A549 (cell line): ENCODE results near the gene CSMD2. TPM values are rescaled to one million over a fixed set of nuclear protein-coding genes. Genes with fewer than 3 reads are reported as not detected.

Source experiments
- ATAC-seq, 2 experiments: fragments of 200-7000 bp in 1 of 2; fragments of >200 bp in 1 of 2; cut with Nextera tagmentation in 1 of 2; cut with Tn5 transposase in 1 of 2; 3 replicates each; pipeline versions ENCODE4 v1.8.0 to v1.9.1; 2018 to 2020; ENCODE audit warnings: mild to moderate bottlenecking in 1 of 2, moderate library complexity in 1 of 2
- CTCF ChIA-PET: fragments of 300-600 bp; sonication (Branson Sonifier 250); formaldehyde crosslinking; extraction: SDS; loops from one replicate; lab custom pipeline; 2021; ENCODE audit warnings: antibody characterized with exemption, inconsistent platforms; lab: Yijun Ruan, JAX
- POLR2A ChIA-PET: fragments of 350-600 bp; formaldehyde crosslinking; extraction: SDS; loops from one replicate; lab custom pipeline; 2021; ENCODE audit warnings: antibody characterized with exemption, inconsistent platforms; lab: Yijun Ruan, JAX
- DNase-seq, 2 experiments: peaks; one replicate each; pipeline versions ENCODE4 v3.0.0 to v3.0.0-alpha.2; 2011 to 2016; ENCODE audit warnings: low read depth in 1 of 2, low spot score in 1 of 2
- FAIRE-seq: peaks from 2 replicates; lab custom pipeline; 2011; peaks lifted over from hg19 to GRCh38; lab: Jason Lieb, UNC
- H3K27ac ChIP-seq, 2 experiments: fragments of >200 bp; sonication (Bioruptor Twin); formaldehyde crosslinking; 3 replicates each; pipeline ENCODE4 v1.5.1; 2016 to 2017
- H3K4me1 ChIP-seq: fragments of >200 bp; sonication (Bioruptor Twin); formaldehyde crosslinking; 3 replicates; pipeline ENCODE4 v1.6.1; 2016
- H3K4me2 ChIP-seq: fragments of >200 bp; sonication (Bioruptor Twin); formaldehyde crosslinking; 3 replicates; pipeline ENCODE4 v1.6.1; 2016
- H3K4me3 ChIP-seq: fragments of >200 bp; sonication (Bioruptor Twin); formaldehyde crosslinking; 3 replicates; pipeline ENCODE4 v1.5.1; 2016
- H3K9me3 ChIP-seq: fragments of >200 bp; sonication (Bioruptor Twin); formaldehyde crosslinking; 3 replicates; pipeline ENCODE4 v1.6.1; 2016
- CHD4 ChIP-seq: fragments of 200-600 bp; sonication (generic); IDR thresholded peaks from 2 replicates; pipeline ENCODE4 v1.6.1; 2016; ENCODE audit warnings: antibody characterized with exemption, mild to moderate bottlenecking, borderline replicate concordance
- EHF ChIP-seq: fragments of 250-450 bp; sonication (Bioruptor Pico); IDR thresholded peaks from 2 replicates; pipeline ENCODE4 v1.5.0; 2020; ENCODE audit warnings: mild to moderate bottlenecking
- FOXS1 ChIP-seq: fragments of 250-450 bp; sonication (Bioruptor Pico); IDR thresholded peaks from 2 replicates; pipeline ENCODE4 v1.5.0; 2020; ENCODE audit warnings: mild to moderate bottlenecking, moderate library complexity
- HEYL ChIP-seq: fragments of 250-450 bp; sonication (Bioruptor Pico); IDR thresholded peaks from 2 replicates; pipeline ENCODE4 v1.8.0; 2021; ENCODE audit warnings: mild to moderate bottlenecking, moderate library complexity
- HOXB13 ChIP-seq: fragments of 250-450 bp; sonication (Bioruptor Pico); IDR thresholded peaks from 2 replicates; pipeline ENCODE4 v1.5.0; 2020; ENCODE audit warnings: low read depth, mild to moderate bottlenecking, moderate library complexity
- JUN ChIP-seq, 2 experiments: fragments of >200 bp; sonication (Bioruptor Twin); formaldehyde crosslinking; IDR thresholded peaks; 2 replicates in 1 of 2; 3 replicates in 1 of 2; pipeline ENCODE4 v1.6.1; 2016 to 2017
- MAX ChIP-seq: IDR thresholded peaks from 2 replicates; pipeline ENCODE4 v1.6.1; 2012
- MAZ ChIP-seq: fragments of 150-350 bp; IDR thresholded peaks from 2 replicates; pipeline ENCODE4 v1.6.1; 2014; ENCODE audit warnings: antibody characterized with exemption, low read depth, low read length, borderline replicate concordance
- NFE2L2 ChIP-seq: fragments of 150-350 bp; conservative IDR thresholded peaks from 2 replicates; pipeline ENCODE4 v1.6.1; 2014; ENCODE audit warnings: low read length
- NPAS2 ChIP-seq: fragments of 250-450 bp; sonication (Bioruptor Pico); IDR thresholded peaks from 2 replicates; pipeline ENCODE4 v1.8.0; 2022; ENCODE audit warnings: mild to moderate bottlenecking, moderate library complexity, borderline replicate concordance
- PHF8 ChIP-seq: fragments of 200-600 bp; sonication (generic); IDR thresholded peaks from 2 replicates; pipeline ENCODE4 v1.6.1; 2016; ENCODE audit warnings: low read depth, mild to moderate bottlenecking, antibody characterized with exemption, moderate library complexity, borderline replicate concordance
- RARB ChIP-seq: fragments of 250-450 bp; sonication (Bioruptor Pico); IDR thresholded peaks from 2 replicates; pipeline ENCODE4 v1.8.0; 2021; ENCODE audit warnings: mild to moderate bottlenecking, moderate library complexity
- REST ChIP-seq: fragments of 200-600 bp; sonication (generic); IDR thresholded peaks from 2 replicates; pipeline ENCODE4 v1.6.1; 2016; ENCODE audit warnings: antibody characterized with exemption, mild to moderate bottlenecking, moderate library complexity
- TFCP2L1 ChIP-seq: fragments of 250-450 bp; sonication (Bioruptor Pico); IDR thresholded peaks from 2 replicates; pipeline ENCODE4 v1.5.0; 2021; ENCODE audit warnings: mild to moderate bottlenecking
- TP53 ChIP-seq: fragments of 250-450 bp; sonication (Bioruptor Pico); IDR thresholded peaks from 2 replicates; pipeline ENCODE4 v1.5.0; 2021; ENCODE audit warnings: mild to moderate bottlenecking, moderate library complexity
- ZNF302 ChIP-seq: fragments of 250-450 bp; sonication (Bioruptor Pico); IDR thresholded peaks from 2 replicates; pipeline ENCODE4 v1.9.0; 2021; ENCODE audit warnings: inconsistent platforms, mild to moderate bottlenecking, moderate library complexity
- WGBS: methylation state at CpG from one replicate; pipeline ENCODE4 v1.1.6; 2017; ENCODE audit errors: missing lambda C conversion rate; 5-methylcytosine and 5-hydroxymethylcytosine counted together
- polyA plus RNA-seq, 4 experiments: library from polyadenylated mRNA; depleted of rRNA in 3 of 4; stranded (reverse); fragments of >200 nt; fragmentation: RNase III in 1 of 4; extraction: RNeasy Plus Mini Kit Qiagen cat#74134 plus additional on column Dnase treatment in 1 of 4; gene quantifications; 2 replicates in 3 of 4; 3 replicates in 1 of 4; pipeline ENCODE4 v1.2.3, GENCODE V29; 2011 to 2017
- TF ChIP-seq, protein P1 (sequence below): fragments of 250-450 bp; sonication (Bioruptor Pico); IDR thresholded peaks from 2 replicates; pipeline ENCODE4 v1.5.0; 2021; ENCODE audit warnings: mild to moderate bottlenecking, moderate library complexity, borderline replicate concordance
- TF ChIP-seq, protein P2 (sequence below): fragments of 450-650 bp; IDR thresholded peaks from 2 replicates; pipeline ENCODE4 v1.6.1; 2014; ENCODE audit warnings: antibody characterized with exemption
- TF ChIP-seq, protein P3 (sequence below): fragments of >200 bp; sonication (Bioruptor Twin); formaldehyde crosslinking; IDR thresholded peaks from 3 replicates; pipeline ENCODE4 v1.5.1; 2016

CSMD2 gene
- polyA plus RNA-seq, 2 of the 4 experiments (the other 2 are of a cell fraction) = not detected

GRCh38 chr1:33949570-33949969 is 215.5 kb downstream of the CSMD2 start:
- 0% methylated on average over 2 of the region's 2 CpGs for WGBS
- no peaks in the 10 kb centered on the region for H3K9me3 ChIP-seq
- TF ChIP-seq HEYL (CRISPR knock-in tag) (no peak), NPAS2 (no peak), MAZ (no peak), NFE2L2 (no peak), MAX (no peak), JUN (IDR thresholded peaks at IDR 0.05) (no peak), EHF (CRISPR knock-in tag) (no peak), PHF8 (no peak), CHD4 (no peak)
- TF ChIP-seq, protein P1, sequence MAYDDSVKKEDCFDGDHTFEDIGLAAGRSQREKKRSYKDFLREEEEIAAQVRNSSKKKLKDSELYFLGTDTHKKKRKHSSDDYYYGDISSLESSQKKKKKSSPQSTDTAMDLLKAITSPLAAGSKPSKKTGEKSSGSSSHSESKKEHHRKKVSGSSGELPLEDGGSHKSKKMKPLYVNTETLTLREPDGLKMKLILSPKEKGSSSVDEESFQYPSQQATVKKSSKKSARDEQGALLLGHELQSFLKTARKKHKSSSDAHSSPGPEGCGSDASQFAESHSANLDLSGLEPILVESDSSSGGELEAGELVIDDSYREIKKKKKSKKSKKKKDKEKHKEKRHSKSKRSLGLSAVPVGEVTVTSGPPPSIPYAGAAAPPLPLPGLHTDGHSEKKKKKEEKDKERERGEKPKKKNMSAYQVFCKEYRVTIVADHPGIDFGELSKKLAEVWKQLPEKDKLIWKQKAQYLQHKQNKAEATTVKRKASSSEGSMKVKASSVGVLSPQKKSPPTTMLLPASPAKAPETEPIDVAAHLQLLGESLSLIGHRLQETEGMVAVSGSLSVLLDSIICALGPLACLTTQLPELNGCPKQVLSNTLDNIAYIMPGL = no peak
- TF ChIP-seq, all 56 proteins: peak for 0
- ATAC-seq = no peak
- ChIA-PET POLR2A (no interaction called here), CTCF (no interaction called here)
- H3K4me2 ChIP-seq = no peak overlapping the region
- H3K4me3 ChIP-seq = no peak overlapping the region
- FAIRE-seq = no peak
- no peaks in the 10 kb centered on the region for H3K4me1 ChIP-seq
- no peak for DNase-seq
- H3K27ac ChIP-seq = no peak overlapping the region

- ChIA-PET POLR2A (no interaction called here), CTCF (interaction anchor here (0.6 kb wide), 1 partner anchor 200 kb away, joined by 4 read pairs; no protein-coding TSS in a partner anchor)
- no peak for FAIRE-seq
Observed at GRCh38 chr1:33948291-33948690, 216.7 kb downstream of the CSMD2 start.

More at GRCh38 chr1:33948291-33948690, 216.7 kb downstream of the CSMD2 start:
- H3K4me3 ChIP-seq = no peak overlapping the region
- H3K9me3 ChIP-seq = no peaks in the 10 kb centered on the region
- 10% methylated on average over 3 of the region's 3 CpGs for WGBS
- no peak overlapping the region for H3K27ac ChIP-seq
- no peak overlapping the region for H3K4me2 ChIP-seq
- no peaks in the 10 kb centered on the region for H3K4me1 ChIP-seq
- TF ChIP-seq, protein P2, sequence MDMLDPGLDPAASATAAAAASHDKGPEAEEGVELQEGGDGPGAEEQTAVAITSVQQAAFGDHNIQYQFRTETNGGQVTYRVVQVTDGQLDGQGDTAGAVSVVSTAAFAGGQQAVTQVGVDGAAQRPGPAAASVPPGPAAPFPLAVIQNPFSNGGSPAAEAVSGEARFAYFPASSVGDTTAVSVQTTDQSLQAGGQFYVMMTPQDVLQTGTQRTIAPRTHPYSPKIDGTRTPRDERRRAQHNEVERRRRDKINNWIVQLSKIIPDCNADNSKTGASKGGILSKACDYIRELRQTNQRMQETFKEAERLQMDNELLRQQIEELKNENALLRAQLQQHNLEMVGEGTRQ = no peak
- TF ChIP-seq, protein P1 = no peak
- TF ChIP-seq ZNF302 (CRISPR knock-in tag) (no peak), FOXS1 (CRISPR knock-in tag) (no peak), RARB (CRISPR knock-in tag) (no peak), CHD4 (no peak), NFE2L2 (no peak), TFCP2L1 (CRISPR knock-in tag) (no peak), HOXB13 (CRISPR knock-in tag) (no peak), REST (no peak), TP53 (no peak)
- TF ChIP-seq, protein P3, sequence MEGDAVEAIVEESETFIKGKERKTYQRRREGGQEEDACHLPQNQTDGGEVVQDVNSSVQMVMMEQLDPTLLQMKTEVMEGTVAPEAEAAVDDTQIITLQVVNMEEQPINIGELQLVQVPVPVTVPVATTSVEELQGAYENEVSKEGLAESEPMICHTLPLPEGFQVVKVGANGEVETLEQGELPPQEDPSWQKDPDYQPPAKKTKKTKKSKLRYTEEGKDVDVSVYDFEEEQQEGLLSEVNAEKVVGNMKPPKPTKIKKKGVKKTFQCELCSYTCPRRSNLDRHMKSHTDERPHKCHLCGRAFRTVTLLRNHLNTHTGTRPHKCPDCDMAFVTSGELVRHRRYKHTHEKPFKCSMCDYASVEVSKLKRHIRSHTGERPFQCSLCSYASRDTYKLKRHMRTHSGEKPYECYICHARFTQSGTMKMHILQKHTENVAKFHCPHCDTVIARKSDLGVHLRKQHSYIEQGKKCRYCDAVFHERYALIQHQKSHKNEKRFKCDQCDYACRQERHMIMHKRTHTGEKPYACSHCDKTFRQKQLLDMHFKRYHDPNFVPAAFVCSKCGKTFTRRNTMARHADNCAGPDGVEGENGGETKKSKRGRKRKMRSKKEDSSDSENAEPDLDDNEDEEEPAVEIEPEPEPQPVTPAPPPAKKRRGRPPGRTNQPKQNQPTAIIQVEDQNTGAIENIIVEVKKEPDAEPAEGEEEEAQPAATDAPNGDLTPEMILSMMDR = no peak
- no peak for ATAC-seq
- no peak for DNase-seq
